ENCODE results near the gene SVOP. TPM values are rescaled to one million over a fixed set of nuclear protein-coding genes. Genes with fewer than 3 reads are reported as not detected.

Gene SVOP
- total and polyA plus RNA-seq, 2 experiments from 2014 or later: 0.10 TPM; not detected in 1

DNA sequence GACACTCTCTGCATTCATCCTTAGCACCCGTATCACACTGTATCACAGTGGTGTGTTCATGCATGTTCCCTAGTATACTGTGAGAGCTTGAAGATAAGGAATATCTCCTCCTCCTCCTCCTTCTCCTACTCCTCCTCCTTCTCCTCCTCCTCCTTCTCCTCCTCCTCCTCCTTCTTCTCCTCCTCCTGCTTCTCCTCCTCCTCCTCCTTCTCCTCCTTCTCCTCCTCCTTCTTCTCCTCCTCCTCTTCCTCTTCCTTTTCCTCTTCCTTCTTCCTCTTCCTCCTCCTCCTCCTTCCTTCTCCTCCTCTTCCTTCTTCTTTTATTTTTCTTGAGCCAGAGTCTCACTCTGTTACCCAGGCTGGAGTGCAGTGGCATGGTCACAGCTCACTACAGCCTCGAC is 113.9 kb downstream of the SVOP start:
- H3F3A ChIP-seq (replicated peaks; ENCODE audit: low read depth): no peaks in the 10 kb centered on the region
- Mint-ChIP-seq H3K36me3 (ENCODE audit: low read depth) (no peaks in the 10 kb centered on the region), H3K4me1 (peaks cover 6% of the 10 kb centered on the region; the same call in 1 of the 3 replicates), H3K27me3 (ENCODE audit: insufficient read depth, low read depth, poor library complexity) (peaks cover 4% of the 10 kb centered on the region), H3K9me3 (no peaks in the 10 kb centered on the region), H3K27ac (no peak overlapping the region), H3K4me3 (no peak overlapping the region)
- H3K4me2 ChIP-seq: no peak overlapping the region
- no peaks in the 10 kb centered on the region for H3K36me3 ChIP-seq (ENCODE audit: insufficient read depth)
- peaks cover 5% of the 10 kb centered on the region; the same call in 1 of the 2 replicates for H3K9me2 ChIP-seq (ENCODE audit: insufficient read depth)
- DNase-seq (ENCODE audit: low spot score): no peak
- TF ChIP-seq CREB1 (CRISPR knock-in tag; IDR thresholded peaks at IDR 0.05; ENCODE audit: low read depth): no peak
- TF ChIP-seq EZH2 (IDR thresholded peaks at IDR 0.05; ENCODE audit: low read depth, unreplicated experiment): no peak
- no peak for TF ChIP-seq STAT1 (IDR thresholded peaks at IDR 0.05; ENCODE audit: unreplicated experiment)
- TF ChIP-seq, protein P1, sequence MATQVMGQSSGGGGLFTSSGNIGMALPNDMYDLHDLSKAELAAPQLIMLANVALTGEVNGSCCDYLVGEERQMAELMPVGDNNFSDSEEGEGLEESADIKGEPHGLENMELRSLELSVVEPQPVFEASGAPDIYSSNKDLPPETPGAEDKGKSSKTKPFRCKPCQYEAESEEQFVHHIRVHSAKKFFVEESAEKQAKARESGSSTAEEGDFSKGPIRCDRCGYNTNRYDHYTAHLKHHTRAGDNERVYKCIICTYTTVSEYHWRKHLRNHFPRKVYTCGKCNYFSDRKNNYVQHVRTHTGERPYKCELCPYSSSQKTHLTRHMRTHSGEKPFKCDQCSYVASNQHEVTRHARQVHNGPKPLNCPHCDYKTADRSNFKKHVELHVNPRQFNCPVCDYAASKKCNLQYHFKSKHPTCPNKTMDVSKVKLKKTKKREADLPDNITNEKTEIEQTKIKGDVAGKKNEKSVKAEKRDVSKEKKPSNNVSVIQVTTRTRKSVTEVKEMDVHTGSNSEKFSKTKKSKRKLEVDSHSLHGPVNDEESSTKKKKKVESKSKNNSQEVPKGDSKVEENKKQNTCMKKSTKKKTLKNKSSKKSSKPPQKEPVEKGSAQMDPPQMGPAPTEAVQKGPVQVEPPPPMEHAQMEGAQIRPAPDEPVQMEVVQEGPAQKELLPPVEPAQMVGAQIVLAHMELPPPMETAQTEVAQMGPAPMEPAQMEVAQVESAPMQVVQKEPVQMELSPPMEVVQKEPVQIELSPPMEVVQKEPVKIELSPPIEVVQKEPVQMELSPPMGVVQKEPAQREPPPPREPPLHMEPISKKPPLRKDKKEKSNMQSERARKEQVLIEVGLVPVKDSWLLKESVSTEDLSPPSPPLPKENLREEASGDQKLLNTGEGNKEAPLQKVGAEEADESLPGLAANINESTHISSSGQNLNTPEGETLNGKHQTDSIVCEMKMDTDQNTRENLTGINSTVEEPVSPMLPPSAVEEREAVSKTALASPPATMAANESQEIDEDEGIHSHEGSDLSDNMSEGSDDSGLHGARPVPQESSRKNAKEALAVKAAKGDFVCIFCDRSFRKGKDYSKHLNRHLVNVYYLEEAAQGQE (IDR thresholded peaks at IDR 0.05; ENCODE audit: unreplicated experiment): no peak
- TF ChIP-seq, protein P2, sequence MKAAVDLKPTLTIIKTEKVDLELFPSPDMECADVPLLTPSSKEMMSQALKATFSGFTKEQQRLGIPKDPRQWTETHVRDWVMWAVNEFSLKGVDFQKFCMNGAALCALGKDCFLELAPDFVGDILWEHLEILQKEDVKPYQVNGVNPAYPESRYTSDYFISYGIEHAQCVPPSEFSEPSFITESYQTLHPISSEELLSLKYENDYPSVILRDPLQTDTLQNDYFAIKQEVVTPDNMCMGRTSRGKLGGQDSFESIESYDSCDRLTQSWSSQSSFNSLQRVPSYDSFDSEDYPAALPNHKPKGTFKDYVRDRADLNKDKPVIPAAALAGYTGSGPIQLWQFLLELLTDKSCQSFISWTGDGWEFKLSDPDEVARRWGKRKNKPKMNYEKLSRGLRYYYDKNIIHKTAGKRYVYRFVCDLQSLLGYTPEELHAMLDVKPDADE (IDR thresholded peaks at IDR 0.05): no peak
- TF ChIP-seq, protein P3, sequence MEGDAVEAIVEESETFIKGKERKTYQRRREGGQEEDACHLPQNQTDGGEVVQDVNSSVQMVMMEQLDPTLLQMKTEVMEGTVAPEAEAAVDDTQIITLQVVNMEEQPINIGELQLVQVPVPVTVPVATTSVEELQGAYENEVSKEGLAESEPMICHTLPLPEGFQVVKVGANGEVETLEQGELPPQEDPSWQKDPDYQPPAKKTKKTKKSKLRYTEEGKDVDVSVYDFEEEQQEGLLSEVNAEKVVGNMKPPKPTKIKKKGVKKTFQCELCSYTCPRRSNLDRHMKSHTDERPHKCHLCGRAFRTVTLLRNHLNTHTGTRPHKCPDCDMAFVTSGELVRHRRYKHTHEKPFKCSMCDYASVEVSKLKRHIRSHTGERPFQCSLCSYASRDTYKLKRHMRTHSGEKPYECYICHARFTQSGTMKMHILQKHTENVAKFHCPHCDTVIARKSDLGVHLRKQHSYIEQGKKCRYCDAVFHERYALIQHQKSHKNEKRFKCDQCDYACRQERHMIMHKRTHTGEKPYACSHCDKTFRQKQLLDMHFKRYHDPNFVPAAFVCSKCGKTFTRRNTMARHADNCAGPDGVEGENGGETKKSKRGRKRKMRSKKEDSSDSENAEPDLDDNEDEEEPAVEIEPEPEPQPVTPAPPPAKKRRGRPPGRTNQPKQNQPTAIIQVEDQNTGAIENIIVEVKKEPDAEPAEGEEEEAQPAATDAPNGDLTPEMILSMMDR (conservative IDR thresholded peaks at IDR 0.05; ENCODE audit: low read depth in 2 of 2): no peak
- no peak for TF ChIP-seq NANOG (IDR thresholded peaks at IDR 0.05; ENCODE audit: borderline replicate concordance)
- no peak for TF ChIP-seq ZNF114 (CRISPR knock-in tag; IDR thresholded peaks at IDR 0.05)
- TF ChIP-seq JUNB (IDR thresholded peaks at IDR 0.05; ENCODE audit: unreplicated experiment): no peak
- no peak for TF ChIP-seq POLR2AphosphoS5 (IDR thresholded peaks at IDR 0.05; ENCODE audit: low read depth)
- TF ChIP-seq, protein P4, sequence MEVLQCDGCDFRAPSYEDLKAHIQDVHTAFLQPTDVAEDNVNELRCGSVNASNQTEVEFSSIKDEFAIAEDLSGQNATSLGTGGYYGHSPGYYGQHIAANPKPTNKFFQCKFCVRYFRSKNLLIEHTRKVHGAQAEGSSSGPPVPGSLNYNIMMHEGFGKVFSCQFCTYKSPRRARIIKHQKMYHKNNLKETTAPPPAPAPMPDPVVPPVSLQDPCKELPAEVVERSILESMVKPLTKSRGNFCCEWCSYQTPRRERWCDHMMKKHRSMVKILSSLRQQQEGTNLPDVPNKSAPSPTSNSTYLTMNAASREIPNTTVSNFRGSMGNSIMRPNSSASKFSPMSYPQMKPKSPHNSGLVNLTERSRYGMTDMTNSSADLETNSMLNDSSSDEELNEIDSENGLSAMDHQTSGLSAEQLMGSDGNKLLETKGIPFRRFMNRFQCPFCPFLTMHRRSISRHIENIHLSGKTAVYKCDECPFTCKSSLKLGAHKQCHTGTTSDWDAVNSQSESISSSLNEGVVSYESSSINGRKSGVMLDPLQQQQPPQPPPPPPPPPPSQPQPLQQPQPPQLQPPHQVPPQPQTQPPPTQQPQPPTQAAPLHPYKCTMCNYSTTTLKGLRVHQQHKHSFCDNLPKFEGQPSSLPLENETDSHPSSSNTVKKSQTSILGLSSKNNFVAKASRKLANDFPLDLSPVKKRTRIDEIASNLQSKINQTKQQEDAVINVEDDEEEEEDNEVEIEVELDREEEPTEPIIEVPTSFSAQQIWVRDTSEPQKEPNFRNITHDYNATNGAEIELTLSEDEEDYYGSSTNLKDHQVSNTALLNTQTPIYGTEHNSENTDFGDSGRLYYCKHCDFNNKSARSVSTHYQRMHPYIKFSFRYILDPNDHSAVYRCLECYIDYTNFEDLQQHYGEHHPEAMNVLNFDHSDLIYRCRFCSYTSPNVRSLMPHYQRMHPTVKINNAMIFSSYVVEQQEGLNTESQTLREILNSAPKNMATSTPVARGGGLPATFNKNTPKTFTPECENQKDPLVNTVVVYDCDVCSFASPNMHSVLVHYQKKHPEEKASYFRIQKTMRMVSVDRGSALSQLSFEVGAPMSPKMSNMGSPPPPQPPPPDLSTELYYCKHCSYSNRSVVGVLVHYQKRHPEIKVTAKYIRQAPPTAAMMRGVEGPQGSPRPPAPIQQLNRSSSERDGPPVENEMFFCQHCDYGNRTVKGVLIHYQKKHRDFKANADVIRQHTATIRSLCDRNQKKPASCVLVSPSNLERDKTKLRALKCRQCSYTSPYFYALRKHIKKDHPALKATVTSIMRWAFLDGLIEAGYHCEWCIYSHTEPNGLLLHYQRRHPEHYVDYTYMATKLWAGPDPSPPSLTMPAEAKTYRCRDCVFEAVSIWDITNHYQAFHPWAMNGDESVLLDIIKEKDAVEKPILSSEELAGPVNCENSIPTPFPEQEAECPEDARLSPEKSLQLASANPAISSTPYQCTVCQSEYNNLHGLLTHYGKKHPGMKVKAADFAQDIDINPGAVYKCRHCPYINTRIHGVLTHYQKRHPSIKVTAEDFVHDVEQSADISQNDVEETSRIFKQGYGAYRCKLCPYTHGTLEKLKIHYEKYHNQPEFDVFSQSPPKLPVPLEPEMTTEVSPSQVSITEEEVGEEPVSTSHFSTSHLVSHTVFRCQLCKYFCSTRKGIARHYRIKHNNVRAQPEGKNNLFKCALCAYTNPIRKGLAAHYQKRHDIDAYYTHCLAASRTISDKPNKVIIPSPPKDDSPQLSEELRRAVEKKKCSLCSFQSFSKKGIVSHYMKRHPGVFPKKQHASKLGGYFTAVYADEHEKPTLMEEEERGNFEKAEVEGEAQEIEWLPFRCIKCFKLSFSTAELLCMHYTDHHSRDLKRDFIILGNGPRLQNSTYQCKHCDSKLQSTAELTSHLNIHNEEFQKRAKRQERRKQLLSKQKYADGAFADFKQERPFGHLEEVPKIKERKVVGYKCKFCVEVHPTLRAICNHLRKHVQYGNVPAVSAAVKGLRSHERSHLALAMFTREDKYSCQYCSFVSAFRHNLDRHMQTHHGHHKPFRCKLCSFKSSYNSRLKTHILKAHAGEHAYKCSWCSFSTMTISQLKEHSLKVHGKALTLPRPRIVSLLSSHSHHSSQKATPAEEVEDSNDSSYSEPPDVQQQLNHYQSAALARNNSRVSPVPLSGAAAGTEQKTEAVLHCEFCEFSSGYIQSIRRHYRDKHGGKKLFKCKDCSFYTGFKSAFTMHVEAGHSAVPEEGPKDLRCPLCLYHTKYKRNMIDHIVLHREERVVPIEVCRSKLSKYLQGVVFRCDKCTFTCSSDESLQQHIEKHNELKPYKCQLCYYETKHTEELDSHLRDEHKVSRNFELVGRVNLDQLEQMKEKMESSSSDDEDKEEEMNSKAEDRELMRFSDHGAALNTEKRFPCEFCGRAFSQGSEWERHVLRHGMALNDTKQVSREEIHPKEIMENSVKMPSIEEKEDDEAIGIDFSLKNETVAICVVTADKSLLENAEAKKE (CRISPR knock-in tag; IDR thresholded peaks at IDR 0.05): no peak
- no peak for TF ChIP-seq ZNF331 (CRISPR knock-in tag; IDR thresholded peaks at IDR 0.05; ENCODE audit: low read depth)
- TF ChIP-seq EZH2phosphoT487 (IDR thresholded peaks at IDR 0.05; ENCODE audit: unreplicated experiment): no peak
- no peak overlapping the region for H3K4me3 ChIP-seq
- H3K27me3 ChIP-seq (ENCODE audit: insufficient read depth): no peaks in the 10 kb centered on the region
- H3K79me2 ChIP-seq (replicated peaks; ENCODE audit: insufficient read depth): no peaks in the 10 kb centered on the region
- no peaks in the 10 kb centered on the region for H3K4me1 ChIP-seq (ENCODE audit: insufficient read depth)
- ATAC-seq: no peak
- H2AFZ ChIP-seq: no peak overlapping the region
- H4K20me1 ChIP-seq (replicated peaks; ENCODE audit: insufficient read depth): no peaks in the 10 kb centered on the region
- no peak overlapping the region for H3K27ac ChIP-seq (ENCODE audit: low read depth)

All from GM23338 (cell line).